ENCODE measurements around the gene POLR2A. TPM values are rescaled to one million over a fixed set of nuclear protein-coding genes. Genes with fewer than 3 reads are reported as not detected.

POLR2A gene
- total RNA-seq (2012; rRNA removed) (56.4 and 56.6 TPM in 2 replicates), polyA plus RNA-seq (2012; rRNA removed) (38.4 and 54.0 TPM in 2 replicates), Bru-seq, nascent RNA (percentile 92 among the genes with signal in this experiment), BruChase-seq, experiment 1, labeled RNA remaining after a 6-hour chase (percentile 97 among the genes with signal in this experiment), BruChase-seq, experiment 2, labeled RNA remaining after a 2-hour chase (percentile 94 among the genes with signal in this experiment)
- 27.6 and 39.2 TPM in 2 replicates for polyA plus RNA-seq (2012; cell fraction: cytosol; rRNA removed)
- 56.8 and 69.7 TPM in 2 replicates for polyA plus RNA-seq (2012; cell fraction: nucleus; rRNA removed; ENCODE audit: low replicate concordance)
- long read RNA-seq, partial matches to known transcripts, result 13 of 19 reads
- long read RNA-seq, other reads (novel, unspliced or antisense), result 6 of 19 reads

- dilution Hi-C loops (cut with HindIII; ENCODE audit: low sequenced_read_pairs, unreplicated experiment), result no loop called here
- TSS peak; percentile 52 for BruUV-seq (replicated peaks)
- H2BK5ac ChIP-seq (ENCODE audit: low read depth, low read length, poor library complexity, severe bottlenecking), result peak within 1 kb of the TSS; percentile 100
- H3K36me3 ChIP-seq (ENCODE audit: control insufficient read depth, insufficient read depth, low read length), result no peaks in the 10 kb centered on the region
- H2BK20ac ChIP-seq (ENCODE audit: low read depth, low read length), result peak within 1 kb of the TSS; percentile 98
- 0 out of 2 replicates have a peak, but pooled peaks have one; percentile 2 for TF ChIP-seq FOS (IDR thresholded peaks at IDR 0.05; ENCODE audit: low read depth, low read length)
- TF ChIP-seq MAZ (IDR thresholded peaks at IDR 0.05; ENCODE audit: borderline replicate concordance, low read depth, low read length), result peak; percentile 99
- peak; percentile 67; the same call in 1 of the 2 replicates for TF ChIP-seq NFE2L2 (IDR thresholded peaks at IDR 0.05; ENCODE audit: low read depth, low read length)
- no peak for TF ChIP-seq CEBPB (IDR thresholded peaks at IDR 0.05; ENCODE audit: low read depth, low read length)
- peak; percentile 20; the same call in 1 of the 2 replicates for TF ChIP-seq SMC3 (IDR thresholded peaks at IDR 0.05; ENCODE audit: low read depth, low read length)
- TF ChIP-seq MXI1 (IDR thresholded peaks at IDR 0.05; ENCODE audit: borderline replicate concordance, low read depth, low read length), result no peak
- peak; percentile 71 for TF ChIP-seq CHD1 (IDR thresholded peaks at IDR 0.05; ENCODE audit: low read depth, low read length)
- peak; percentile 85 for TF ChIP-seq BHLHE40 (IDR thresholded peaks at IDR 0.05; ENCODE audit: low read depth, low read length)
- TF ChIP-seq RCOR1 (IDR thresholded peaks at IDR 0.05; ENCODE audit: insufficient replicate concordance, low read length), result peak; percentile 54
- no peak for TF ChIP-seq CTCF (conservative IDR thresholded peaks at IDR 0.05; ENCODE audit: low read depth, low read length)
- TF ChIP-seq POLR2A (IDR thresholded peaks at IDR 0.05; ENCODE audit: low read depth, low read length), result peak; percentile 100
- peak; percentile 18; the same call in 1 of the 2 replicates for TF ChIP-seq USF2 (IDR thresholded peaks at IDR 0.05; ENCODE audit: low read depth, low read length)
- TF ChIP-seq RFX5 (IDR thresholded peaks at IDR 0.05; ENCODE audit: low read depth, low read length), result no peak
- peak within 1 kb of the TSS; percentile 98 for H3K9ac ChIP-seq (ENCODE audit: low read depth, low read length)
- POLR2A ChIA-PET (ENCODE audit: unreplicated experiment), result interaction anchor here (0.6 kb wide), 4 partner anchors 8 to 134 kb away, joined by 3 to 5 read pairs (median 3); partner anchors contain the start of gene TMEM256
- peak within 1 kb of the TSS; percentile 100 for H2BK120ac ChIP-seq (ENCODE audit: low read depth, low read length)
- peak within 1 kb of the TSS; percentile 100 for H2BK15ac ChIP-seq (ENCODE audit: low read depth, low read length)
- peak within 1 kb of the TSS; percentile 100 for H2AK9ac ChIP-seq (replicated peaks; ENCODE audit: low read depth, low read length, poor library complexity)
- H3K18ac ChIP-seq (ENCODE audit: low read depth, low read length), result peak within 1 kb of the TSS; percentile 98
- no peaks in the 10 kb centered on the region for H3K27me3 ChIP-seq (ENCODE audit: control insufficient read depth, insufficient read depth, low read length)
- H3K79me1 ChIP-seq (ENCODE audit: low read depth in 1 of 2, low read length in 2 of 2), result peaks cover 5 to 64% of the 10 kb centered on the region in 2 experiments; a peak in 2 of 4 replicates
- H3K9me1 ChIP-seq (ENCODE audit: insufficient read depth, low read length), result peaks cover 3% of the 10 kb centered on the region; the same call in 1 of the 2 replicates
- H4K91ac ChIP-seq (ENCODE audit: insufficient read depth, low read depth, low read length), result peak within 1 kb of the TSS; percentile 100
- H4K5ac ChIP-seq (ENCODE audit: low read depth, low read length), result peak within 1 kb of the TSS; percentile 98
- DNase-seq (peak; percentile 98), ATAC-seq (ENCODE audit: low read depth) (peak; percentile 72)
- peak within 1 kb of the TSS; percentile 100 for H3K56ac ChIP-seq (ENCODE audit: extremely low read depth, insufficient read depth, low read length)
- peaks cover 14% of the 10 kb centered on the region for H3K4me1 ChIP-seq (ENCODE audit: control insufficient read depth, insufficient read depth, low read length)
- peak within 1 kb of the TSS; percentile 97 for H2AFZ ChIP-seq (replicated peaks; ENCODE audit: low read length, poor library complexity)
- H3K9me3 ChIP-seq (ENCODE audit: control insufficient read depth, insufficient read depth, low read length), result no peaks in the 10 kb centered on the region
- H4K20me1 ChIP-seq (ENCODE audit: insufficient read depth, low read length), result peaks cover 41% of the 10 kb centered on the region
- CTCF ChIA-PET, result no interaction called here
- in situ Hi-C loops (cut with MboI; ENCODE audit: low sequenced_read_pairs), result no loop called here
- peak within 1 kb of the TSS; percentile 98 for H3K4me2 ChIP-seq (ENCODE audit: low read depth, low read length)
- peak within 1 kb of the TSS; percentile 98 for H2AK5ac ChIP-seq (ENCODE audit: low read depth, low read length)
- peak within 1 kb of the TSS; percentile 100 for H3K4ac ChIP-seq (ENCODE audit: low read depth, low read length)
- peak within 1 kb of the TSS; percentile 99 for H3K27ac ChIP-seq (ENCODE audit: insufficient read depth, low read length)
- WGBS, 2 experiments (ENCODE audit: extremely low coverage in 2 of 2, insufficient read length in 1 of 2), result 1% methylated on average over 30 of the region's 64 CpGs; no CpG with 5 or more reads in 1 of the 2 experiments
- H3K4me3 ChIP-seq (ENCODE audit: insufficient read depth, low read depth, low read length), result peak within 1 kb of the TSS; percentile 73
- peak within 1 kb of the TSS; percentile 91 to 99 for H4K8ac ChIP-seq (ENCODE audit: low read depth in 2 of 2, low read length in 2 of 2)
- H3K23ac ChIP-seq (ENCODE audit: low read depth, low read length), result peak within 1 kb of the TSS; percentile 100
- intact Hi-C loops (cut with micrococcal nuclease), result loop anchor here (1.0 to 5.0 kb wide), 3 partner anchors 77 to 203 kb away; partner anchors contain the start of genes SENP3, TMEM256, TP53 and WRAP53
- peak within 1 kb of the TSS; percentile 100 for H3K14ac ChIP-seq (replicated peaks; ENCODE audit: low read depth, low read length)
These were observed at the start of gene POLR2A for GRCh38 chr17:7484067-7484918. Gene POLR2A, plus strand, starts transcription at chr17:7484366.
